Adrenal gland (tissue), 12 donors: ENCODE data around the gene SFT2D1. TPM values are rescaled to one million over a fixed set of nuclear protein-coding genes. Genes with fewer than 3 reads are reported as not detected.

Source experiments
- DNase-seq, 7 donors: peaks; one replicate each; pipeline ENCODE4 v3.0.0-alpha.2; 2019 to 2020
- H3K27ac ChIP-seq, 5 donors: fragments of 200-600 bp; sonication (generic) in 4 of 5; 1 replicate in 3 of 5; 2 replicates in 2 of 5; pipeline versions ENCODE4 v1.5.1 to v1.8.0; 2016 to 2020; ENCODE audit warnings: mild to moderate bottlenecking in 1 of 5
- H3K27me3 ChIP-seq: fragments of 200-600 bp; 2 replicates; pipeline ENCODE4 v1.8.0; 2021
- H3K36me3 ChIP-seq, 2 donors: fragments of 200-600 bp; replicated peaks in 1 of 2; 1 replicate in 1 of 2; 2 replicates in 1 of 2; pipeline versions ENCODE4 v1.5.1 to v1.8.0; 2018 to 2022
- H3K4me1 ChIP-seq, 2 donors: fragments of 200-600 bp; replicated peaks in 1 of 2; 1 replicate in 1 of 2; 2 replicates in 1 of 2; pipeline versions ENCODE4 v1.5.1 to v1.8.0; 2018 to 2021
- H3K4me3 ChIP-seq, 4 donors: fragments of 200-600 bp; sonication (generic) in 3 of 4; one replicate each; pipeline ENCODE4 v1.5.1; 2016 to 2018
- H3K9me3 ChIP-seq, 3 donors: fragments of 200-600 bp; sonication (generic) in 1 of 3; replicated peaks in 1 of 3; 1 replicate in 2 of 3; 2 replicates in 1 of 3; pipeline versions ENCODE4 v1.5.1 to v1.8.0; 2016 to 2021
- CTCF ChIP-seq, 6 experiments: fragments of 450-650 bp in 4 of 6; fragments of 200-600 bp in 2 of 6; sonication (generic) in 1 of 6; IDR thresholded peaks; 1 replicate in 5 of 6; 2 replicates in 1 of 6; pipeline versions ENCODE4 v1.5.1 to v1.8.0; 2016 to 2021; ENCODE audit warnings: antibody characterized with exemption in 6 of 6, mild to moderate bottlenecking in 2 of 6, moderate library complexity in 1 of 6
- POLR2A ChIP-seq, 2 donors: fragments of 450-650 bp; IDR thresholded peaks; one replicate each; pipeline ENCODE4 v1.6.1; 2017; ENCODE audit warnings: antibody characterized with exemption in 2 of 2, mild to moderate bottlenecking in 2 of 2, moderate library complexity in 1 of 2
- WGBS, 4 donors: extraction: QIAGEN DNeasy Blood & Tissue Kit in 2 of 4; methylation state at CpG; one replicate each; pipeline versions ENCODE4 v1.1.5 to v1.1.7; 2013 to 2017; 5-methylcytosine and 5-hydroxymethylcytosine counted together
- intact Hi-C, 2 donors: fragments of 100-400 bp; cut with DNase I; formaldehyde crosslinking; loops; one replicate each; pipeline versions ENCODE4 v1.14.1 to v1.15.0; 2022 to 2023
- polyA plus RNA-seq, 3 donors: library from polyadenylated mRNA; stranded (reverse); fragments of 200-250 nt in 2 of 3; fragments of 350-450 nt in 1 of 3; fragmentation: Illumina TruSeq in 1 of 3; extraction: RNeasy Lipid Tissue Mini Kit (QIAGEN cat#74804) in 1 of 3; gene quantifications; one replicate each; pipeline ENCODE4 v1.2.3, GENCODE V29; 2013 to 2014
- total RNA-seq, 9 donors: library from RNA; depleted of rRNA in 4 of 9; stranded (reverse); fragments of >200 nt in 4 of 9; fragments of 120-200 nt in 1 of 9; fragmentation: NEBNext Ultra II Directional in 1 of 9; extraction: Animal tissue kit (Norgen Biotek cat#: 25700) in 1 of 9; gene quantifications; one replicate each; pipeline versions ENCODE4 v1.1.0 to v1.2.4, GENCODE V29; 2013 to 2023
- donor health status: healthy with polysubstance abuse.
- donor health status: Bipolar disorder and iron deficiency.
- donor health status: DM: yes; HTN: yes; CAD: no.
- donor health status: DM: no; HTN: no; CAD: no.
- donor health status: DM: no; HTN: no; CAD: no.
- donor health status: DM: yes; HTN: yes; CAD: no.

SFT2D1 gene
- total and polyA plus RNA-seq, 12 donors = 32.6 to 68.0 (median 46.2) TPM

- WGBS, 4 donors = 77 to 88% (median 81%) methylated on average over 6 of the region's 6 CpGs
- H3K9me3 ChIP-seq = no peaks in the 10 kb centered on the region
- no peak for TF ChIP-seq POLR2A (IDR thresholded peaks at IDR 0.05)
- TF ChIP-seq CTCF (IDR thresholded peaks at IDR 0.05) = no peak
- no peaks in the 10 kb centered on the region for H3K4me1 ChIP-seq
- no peaks in the 10 kb centered on the region for H3K27me3 ChIP-seq
- intact Hi-C loops = no loop called here
- H3K4me3 ChIP-seq = no peak overlapping the region
- no peak for DNase-seq
- no peaks in the 10 kb centered on the region for H3K36me3 ChIP-seq
- H3K27ac ChIP-seq = no peak overlapping the region
Measured at GRCh38 chr6:166284640-166285039, 57.7 kb downstream of the SFT2D1 start.

DNA sequence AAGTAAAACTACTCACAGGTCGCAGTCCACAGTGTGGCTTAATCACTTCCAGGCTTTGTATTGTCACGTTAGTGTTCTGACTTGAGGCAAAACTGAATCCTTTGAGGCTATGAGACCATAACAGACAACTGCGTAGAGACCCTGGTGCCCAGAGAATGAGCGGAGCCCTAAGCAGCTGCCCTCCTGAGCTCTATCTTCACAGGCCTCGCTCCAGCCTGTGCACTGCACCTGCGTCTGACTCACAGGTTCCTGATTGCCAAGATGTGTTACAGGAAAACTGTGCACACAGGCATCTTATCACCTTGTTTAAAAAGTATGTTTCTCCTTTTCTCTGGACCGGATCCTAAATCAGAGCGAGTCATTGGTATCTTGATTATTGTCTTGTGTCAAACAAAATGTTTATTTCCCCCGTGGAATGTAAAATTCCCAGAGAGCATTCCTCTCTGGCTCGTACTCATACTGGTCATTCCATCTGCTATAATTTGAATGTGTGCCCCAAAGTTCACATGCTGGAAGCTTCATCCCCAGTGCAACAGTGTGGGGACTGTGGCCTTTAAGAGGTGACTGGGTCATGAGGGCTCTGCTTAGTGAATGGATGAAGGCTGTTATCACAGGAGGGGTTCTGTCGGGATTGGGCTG lies 59.8 kb downstream of the SFT2D1 start:
- 71 to 79% (median 77%) methylated on average over 11 of the region's 11 CpGs for WGBS, 4 donors
- Histone ChIP-seq H3K4me3 (no peak overlapping the region), H3K9me3 (no peaks in the 10 kb centered on the region), H3K36me3 (no peaks in the 10 kb centered on the region), H3K27me3 (no peaks in the 10 kb centered on the region), H3K27ac (no peak overlapping the region), H3K4me1 (no peaks in the 10 kb centered on the region)
- intact Hi-C loops = no loop called here
- DNase-seq = no peak
- TF ChIP-seq CTCF (IDR thresholded peaks at IDR 0.05) (no peak), POLR2A (IDR thresholded peaks at IDR 0.05) (no peak)

GRCh38 chr6:166281104-166281503 lies 61.2 kb downstream of the SFT2D1 start:
- WGBS, 4 donors = 88 to 89% (median 88%) methylated on average over 6 to 9 of the region's 9 CpGs
- TF ChIP-seq CTCF (IDR thresholded peaks at IDR 0.05) = no peak
- no peak for TF ChIP-seq POLR2A (IDR thresholded peaks at IDR 0.05)
- Histone ChIP-seq H3K36me3 (no peaks in the 10 kb centered on the region), H3K27me3 (no peaks in the 10 kb centered on the region), H3K9me3 (no peaks in the 10 kb centered on the region), H3K4me1 (no peaks in the 10 kb centered on the region), H3K4me3 (no peak overlapping the region), H3K27ac (no peak overlapping the region)
- no peak for DNase-seq
- intact Hi-C loops = no loop called here

DNA sequence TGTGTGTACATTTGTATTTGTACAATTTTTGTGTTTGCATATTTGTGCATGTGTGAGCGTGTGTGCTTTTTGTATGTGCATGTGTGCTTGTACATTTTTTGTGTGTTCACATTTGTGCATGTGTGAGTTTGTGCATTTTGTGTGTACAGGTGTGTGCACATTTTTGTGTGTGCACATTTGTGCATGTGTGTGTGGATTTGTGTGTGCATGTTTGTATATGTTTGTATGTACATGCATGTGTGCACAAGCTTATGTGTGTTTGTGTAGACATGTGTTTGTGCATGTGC lies 63.0 kb downstream of the SFT2D1 start:
- Histone ChIP-seq H3K27me3 (no peaks in the 10 kb centered on the region), H3K4me3 (no peak overlapping the region), H3K9me3 (no peaks in the 10 kb centered on the region), H3K27ac (no peak overlapping the region), H3K36me3 (no peaks in the 10 kb centered on the region), H3K4me1 (no peaks in the 10 kb centered on the region)
- intact Hi-C loops = loop anchor here (5.0 kb wide), 2 partner anchors 103 to 123 kb away; partner anchors contain the start of gene MPC1 (in 1 of the 2)
- no peak for DNase-seq
- WGBS, 4 donors = 82 to 94% (median 91%) methylated on average over 1 of the region's 1 CpG
- TF ChIP-seq POLR2A (IDR thresholded peaks at IDR 0.05) (no peak), CTCF (IDR thresholded peaks at IDR 0.05) (no peak)
